HCT116 (cell line): Measurements from ENCODE around the gene FSIP1. TPM values are rescaled to one million over a fixed set of nuclear protein-coding genes. Genes with fewer than 3 reads are reported as not detected.

Experiments used
- ATAC-seq: fragments of 200-7000 bp; cut with Tn5 transposase; 2 replicates; pipeline ENCODE4 v1.9.1; 2020; ENCODE audit warnings: mild to moderate bottlenecking, moderate library complexity
- BruUV-seq: library from RNA; stranded (reverse); fragments of 400-500 nt; replicated peaks from 2 replicates; lab custom pipeline; 2021; lab: Mats Ljungman, UMichigan
- CTCF ChIA-PET: fragments of 300-600 bp; sonication (Branson Sonifier 250); formaldehyde crosslinking; loops from one replicate; lab custom pipeline; 2021; ENCODE audit warnings: antibody characterized with exemption; lab: Charles Lee
- POLR2A ChIA-PET: fragments of 300-600, 350-600 bp; sonication (Branson Sonifier 250); formaldehyde crosslinking; loops from one replicate; lab custom pipeline; 2021; ENCODE audit warnings: antibody characterized with exemption; lab: Charles Lee
- RAD21 ChIA-PET, 2 experiments: fragments of 300-600 bp; sonication (Branson Sonifier 250); formaldehyde crosslinking; loops; one replicate each; lab custom pipeline; 2023; ENCODE audit warnings: low total read pairs in 2 of 2; ENCODE audit not compliant: uncharacterized antibody in 2 of 2, unreplicated experiment in 2 of 2, low non-redundant PET in 1 of 2; lab: Charles Lee
- DNase-seq: peaks from one replicate; pipeline ENCODE4 v3.0.0-alpha.2; 2010; ENCODE audit warnings: low read depth, low spot score
- H2AFZ ChIP-seq: fragments of 200-600 bp; shearing (Covaris generic), sonication (generic); 2 replicates; pipeline ENCODE4 v1.6.1; 2017; ENCODE audit warnings: low read depth, mixed run types, mixed read lengths, antibody characterized with exemption, low read length; ENCODE audit not compliant: poor library complexity, severe bottlenecking
- H3K27ac ChIP-seq: 2 replicates; pipeline ENCODE4 v1.5.1; 2012; ENCODE audit warnings: low read depth, low read length
- H3K27me3 ChIP-seq: fragments of 200-600 bp; sonication (generic); 2 replicates; pipeline ENCODE4 v1.6.1; 2016; ENCODE audit warnings: mixed run types, low read length, mixed read lengths; ENCODE audit not compliant: insufficient read depth
- H3K36me3 ChIP-seq, 2 experiments: fragments of 200-500 bp in 1 of 2; fragments of 200-600 bp in 1 of 2; sonication (Bioruptor generic) in 1 of 2; sonication (generic) in 1 of 2; 2 replicates each; pipeline versions ENCODE4 v1.5.1 to v1.6.1; 2014 to 2016; ENCODE audit warnings: low read length in 2 of 2, inconsistent platforms in 1 of 2, mixed read lengths in 1 of 2, mixed run types in 1 of 2; ENCODE audit not compliant: insufficient read depth in 2 of 2, control insufficient read depth in 1 of 2
- H3K4me1 ChIP-seq, 2 experiments: fragments of 200-600 bp in 1 of 2; sonication (generic) in 1 of 2; 2 replicates each; pipeline versions ENCODE4 v1.5.1 to v1.6.1; 2012 to 2017; ENCODE audit warnings: low read length in 2 of 2, inconsistent platforms in 1 of 2, mild to moderate bottlenecking in 1 of 2, mixed read lengths in 1 of 2, mixed run types in 1 of 2, moderate library complexity in 1 of 2; ENCODE audit not compliant: insufficient read depth in 2 of 2, control insufficient read depth in 1 of 2
- H3K4me2 ChIP-seq: fragments of 200-600 bp; sonication (generic); 2 replicates; pipeline ENCODE4 v1.6.1; 2017; ENCODE audit warnings: mixed run types, low read length, mixed read lengths
- H3K4me3 ChIP-seq, 2 experiments: fragments of 200-600 bp in 1 of 2; sonication (generic) in 1 of 2; replicated peaks in 1 of 2; 2 replicates each; pipeline ENCODE4 v1.5.1; 2011 to 2016; ENCODE audit warnings: low read length in 2 of 2, control low read depth in 1 of 2, low read depth in 1 of 2, mild to moderate bottlenecking in 1 of 2, mixed read lengths in 1 of 2, mixed run types in 1 of 2
- H3K79me2 ChIP-seq: fragments of 200-600 bp; sonication (generic); 2 replicates; pipeline ENCODE4 v1.6.1; 2017; ENCODE audit warnings: mild to moderate bottlenecking, mixed run types, low read length, moderate library complexity, mixed read lengths; ENCODE audit not compliant: insufficient read depth
- H3K9ac ChIP-seq: fragments of 200-600 bp; sonication (generic); 2 replicates; pipeline ENCODE4 v1.6.1; 2016; ENCODE audit warnings: low read length, mixed read lengths
- H3K9me2 ChIP-seq: fragments of 200-600 bp; sonication (generic), shearing (Covaris generic); 2 replicates; pipeline ENCODE4 v1.6.1; 2017; ENCODE audit warnings: mixed run types, mild to moderate bottlenecking, moderate library complexity; ENCODE audit not compliant: insufficient read depth
- H3K9me3 ChIP-seq, 2 experiments: fragments of 200-500 bp in 1 of 2; fragments of 200-600 bp in 1 of 2; sonication (Bioruptor generic) in 1 of 2; sonication (generic) in 1 of 2; 2 replicates each; pipeline ENCODE4 v1.6.1; 2014 to 2017; ENCODE audit warnings: low read length in 2 of 2, mixed read lengths in 2 of 2, inconsistent platforms in 1 of 2, low read depth in 1 of 2, mild to moderate bottlenecking in 1 of 2, mixed run types in 1 of 2, moderate library complexity in 1 of 2; ENCODE audit not compliant: control insufficient read depth in 1 of 2, insufficient read depth in 1 of 2
- H4K20me1 ChIP-seq: fragments of 200-600 bp; sonication (generic), shearing (Covaris generic); 2 replicates; pipeline ENCODE4 v1.6.1; 2017; ENCODE audit warnings: mixed run types, mild to moderate bottlenecking, moderate library complexity; ENCODE audit not compliant: insufficient read depth
- ATF3 ChIP-seq: IDR thresholded peaks from 2 replicates; pipeline ENCODE4 v1.6.1; 2012
- CBX3 ChIP-seq: IDR thresholded peaks from 2 replicates; pipeline ENCODE4 v1.6.1; 2012; ENCODE audit warnings: low read depth
- EGR1 ChIP-seq: IDR thresholded peaks from 2 replicates; pipeline ENCODE4 v1.6.1; 2012; ENCODE audit warnings: low read depth
- ELF1 ChIP-seq: IDR thresholded peaks from 2 replicates; pipeline ENCODE4 v1.6.1; 2012; ENCODE audit warnings: low read depth, borderline replicate concordance
- EZH2 ChIP-seq: fragments of 200-600 bp; sonication (generic); IDR thresholded peaks from 2 replicates; pipeline ENCODE4 v1.6.1; 2017; ENCODE audit warnings: antibody characterized with exemption, mixed run types
- JUND ChIP-seq: IDR thresholded peaks from 2 replicates; pipeline ENCODE4 v1.6.1; 2012
- POLR2AphosphoS5 ChIP-seq: IDR thresholded peaks from 2 replicates; pipeline ENCODE4 v1.6.1; 2011; ENCODE audit warnings: mild to moderate bottlenecking, low read depth, low read length, moderate library complexity
- ZBTB33 ChIP-seq: IDR thresholded peaks from 2 replicates; pipeline ENCODE4 v1.6.1; 2011; ENCODE audit warnings: mild to moderate bottlenecking, low read length, moderate library complexity; ENCODE audit not compliant: insufficient replicate concordance; ENCODE audit errors: extremely low read depth
- ZFX ChIP-seq: fragments of 450-650 bp; IDR thresholded peaks from 2 replicates; pipeline ENCODE4 v1.6.1; 2017
- intact Hi-C: fragments of 100-400 bp; cut with micrococcal nuclease; formaldehyde crosslinking; loops from 2 replicates; pipeline ENCODE4 v1.10.0; 2022
- total RNA-seq: library from RNA; stranded (reverse); gene quantifications from one replicate; pipeline ENCODE4 v1.2.1, GENCODE V29; 2021; ENCODE audit not compliant: unreplicated experiment

Gene FSIP1
- total RNA-seq, 1 experiment from 2014 or later: 0.42 TPM

- ChIA-PET CTCF (no interaction called here), POLR2A (no interaction called here), RAD21 (no interaction called here)
- Histone ChIP-seq H3K27ac (no peak overlapping the region), H3K9me3 (no peaks in the 10 kb centered on the region), H3K4me1 (no peaks in the 10 kb centered on the region), H3K79me2 (no peaks in the 10 kb centered on the region), H3K27me3 (no peaks in the 10 kb centered on the region), H3K36me3 (no peaks in the 10 kb centered on the region), H4K20me1 (no peaks in the 10 kb centered on the region), H3K4me3 (no peak overlapping the region), H3K9ac (no peak overlapping the region), H2AFZ (no peak overlapping the region), H3K9me2 (no peaks in the 10 kb centered on the region), H3K4me2 (no peak overlapping the region)
- BruUV-seq: no TSS peak
- TF ChIP-seq JUND: no peak
- TF ChIP-seq ATF3: no peak
- no peak for TF ChIP-seq EGR1
- no peak for TF ChIP-seq EZH2
- TF ChIP-seq ZBTB33: no peak
- TF ChIP-seq ZFX: no peak
- no peak for TF ChIP-seq ELF1
- TF ChIP-seq POLR2AphosphoS5: no peak
- TF ChIP-seq CBX3: no peak
- DNase-seq: no peak
- no peak for ATAC-seq
- intact Hi-C loops: no loop called here
These were observed 61.7 kb downstream of the FSIP1 start for GRCh38 chr15:39720621-39721611.
